Prostate gland (tissue), 2 donors: ENCODE data around the gene STMN1. TPM values are rescaled to one million over a fixed set of nuclear protein-coding genes. Genes with fewer than 3 reads are reported as not detected.

Experiments used
- DNase-seq: peaks from one replicate; pipeline ENCODE4 v3.0.0-alpha.2; 2019; ENCODE audit warnings: low spot score
- H3K27ac ChIP-seq, 2 donors: fragments of 200-600 bp; sonication (generic); 2 replicates each; pipeline ENCODE4 v1.5.1; 2017 to 2019
- H3K27me3 ChIP-seq: fragments of 200-600 bp; sonication (generic); replicated peaks from 2 replicates; pipeline ENCODE4 v1.5.1; 2019; ENCODE audit not compliant: insufficient read depth
- H3K36me3 ChIP-seq, 2 donors: fragments of 200-600 bp; sonication (generic); 1 replicate in 1 of 2; 2 replicates in 1 of 2; pipeline versions ENCODE4 v1.5.1 to v1.8.1; 2017 to 2019
- H3K4me1 ChIP-seq: fragments of 200-600 bp; sonication (generic); replicated peaks from 2 replicates; pipeline ENCODE4 v1.5.1; 2019
- H3K4me3 ChIP-seq, 2 donors: fragments of 200-600 bp; sonication (generic); 2 replicates each; pipeline ENCODE4 v1.5.1; 2017 to 2019
- H3K9me3 ChIP-seq: fragments of 200-600 bp; sonication (generic); 2 replicates; pipeline ENCODE4 v1.5.1; 2017
- CTCF ChIP-seq, 4 experiments: fragments of 200-600 bp in 2 of 4; fragments of 450-650 bp in 2 of 4; sonication (generic) in 2 of 4; IDR thresholded peaks; 1 replicate in 3 of 4; 2 replicates in 1 of 4; pipeline ENCODE4 v1.5.1; 2016 to 2019; ENCODE audit warnings: antibody characterized with exemption in 4 of 4, mild to moderate bottlenecking in 2 of 4, moderate library complexity in 2 of 4
- POLR2A ChIP-seq: fragments of 450-650 bp; IDR thresholded peaks from one replicate; pipeline ENCODE4 v1.6.1; 2016; ENCODE audit warnings: antibody characterized with exemption, mild to moderate bottlenecking
- POLR2AphosphoS5 ChIP-seq: sonication (generic); formaldehyde crosslinking; IDR thresholded peaks from one replicate; pipeline ENCODE4 v1.6.1; 2017; ENCODE audit warnings: antibody characterized with exemption
- WGBS: methylation state at CpG from one replicate; pipeline ENCODE4 v1.1.5; 2018; 5-methylcytosine and 5-hydroxymethylcytosine counted together
- intact Hi-C: fragments of 100-400 bp; cut with DNase I; formaldehyde crosslinking; loops from one replicate; pipeline ENCODE4 v1.14.2; 2022
- total RNA-seq, 2 donors: library from RNA; depleted of rRNA; stranded (reverse); fragments of >200 nt; gene quantifications; one replicate each; pipeline ENCODE4 v1.1.0, GENCODE V29; 2016

Gene STMN1
- total RNA-seq, 2 donors from 2014 or later: 21.8 to 138 TPM

GRCh38 chr1:25862785-25863485, 43.3 kb downstream of the STMN1 start:
- WGBS: 86% methylated on average over 20 of the region's 20 CpGs
- no peaks in the 10 kb centered on the region for H3K27me3 ChIP-seq
- peak; percentile 34 for DNase-seq
- H3K27ac ChIP-seq: no peak overlapping the region
- intact Hi-C loops: no loop called here
- H3K4me3 ChIP-seq: no peak overlapping the region
- no peaks in the 10 kb centered on the region for H3K36me3 ChIP-seq
- H3K9me3 ChIP-seq: no peaks in the 10 kb centered on the region
- peak; percentile 32 for TF ChIP-seq POLR2AphosphoS5
- no peak for TF ChIP-seq CTCF (IDR thresholded peaks at IDR 0.05)
- H3K4me1 ChIP-seq: peaks cover 7% of the 10 kb centered on the region

DNA sequence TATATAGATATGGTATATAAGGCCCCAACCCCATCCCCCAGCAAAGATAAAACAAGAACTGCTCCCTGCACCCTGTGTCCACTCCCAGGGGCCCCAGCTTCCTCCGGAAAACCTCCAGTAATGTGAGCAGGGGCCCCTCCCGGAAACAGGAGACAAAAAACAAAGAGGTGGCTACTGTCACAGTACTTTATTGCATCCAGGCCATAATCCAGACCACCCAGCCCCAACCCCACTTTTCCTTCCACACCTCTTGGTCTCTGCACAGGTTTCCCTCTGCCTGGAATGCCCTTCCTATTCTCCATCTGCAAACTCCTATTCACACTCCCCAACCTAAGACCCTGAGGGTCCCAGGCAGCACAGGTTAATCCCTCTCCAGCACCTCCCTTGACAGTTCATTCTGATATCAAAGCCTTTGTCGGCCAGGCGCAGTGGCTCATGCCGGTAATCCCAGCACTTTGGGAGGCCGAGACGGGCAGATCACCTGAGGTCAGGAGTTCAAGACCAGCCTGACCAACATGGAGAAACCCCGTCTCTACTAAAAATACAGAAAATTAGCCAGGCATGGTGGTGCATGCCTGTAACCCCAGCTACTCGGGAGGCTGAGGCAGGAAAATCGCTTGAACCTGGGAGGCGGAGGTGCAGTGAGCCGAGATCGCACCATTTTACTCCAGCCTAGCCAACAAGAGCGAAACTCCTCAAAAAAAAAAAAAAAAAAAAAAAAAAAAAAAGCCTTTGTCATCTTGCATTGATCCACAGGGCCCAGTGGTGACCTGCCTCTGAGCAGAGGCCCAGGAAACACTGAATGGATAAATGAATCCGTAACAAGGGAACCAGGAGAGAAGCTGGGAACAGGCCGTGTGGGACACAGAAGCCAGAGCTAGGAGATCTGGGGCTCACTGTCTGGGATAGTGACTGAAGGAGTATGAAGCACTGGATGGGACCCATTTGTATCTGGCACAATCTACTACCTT, 44.6 kb downstream of the STMN1 start:
- H3K9me3 ChIP-seq: no peaks in the 10 kb centered on the region
- 69% methylated on average over 16 of the region's 16 CpGs for WGBS
- no peaks in the 10 kb centered on the region for H3K27me3 ChIP-seq
- no peak for TF ChIP-seq POLR2A
- no peak for TF ChIP-seq POLR2AphosphoS5
- no peak for TF ChIP-seq CTCF (IDR thresholded peaks at IDR 0.05)
- intact Hi-C loops: no loop called here
- peaks cover 7% of the 10 kb centered on the region for H3K4me1 ChIP-seq
- H3K36me3 ChIP-seq: no peaks in the 10 kb centered on the region
- no peak for DNase-seq
- no peak overlapping the region for H3K4me3 ChIP-seq
- no peak overlapping the region for H3K27ac ChIP-seq

DNA sequence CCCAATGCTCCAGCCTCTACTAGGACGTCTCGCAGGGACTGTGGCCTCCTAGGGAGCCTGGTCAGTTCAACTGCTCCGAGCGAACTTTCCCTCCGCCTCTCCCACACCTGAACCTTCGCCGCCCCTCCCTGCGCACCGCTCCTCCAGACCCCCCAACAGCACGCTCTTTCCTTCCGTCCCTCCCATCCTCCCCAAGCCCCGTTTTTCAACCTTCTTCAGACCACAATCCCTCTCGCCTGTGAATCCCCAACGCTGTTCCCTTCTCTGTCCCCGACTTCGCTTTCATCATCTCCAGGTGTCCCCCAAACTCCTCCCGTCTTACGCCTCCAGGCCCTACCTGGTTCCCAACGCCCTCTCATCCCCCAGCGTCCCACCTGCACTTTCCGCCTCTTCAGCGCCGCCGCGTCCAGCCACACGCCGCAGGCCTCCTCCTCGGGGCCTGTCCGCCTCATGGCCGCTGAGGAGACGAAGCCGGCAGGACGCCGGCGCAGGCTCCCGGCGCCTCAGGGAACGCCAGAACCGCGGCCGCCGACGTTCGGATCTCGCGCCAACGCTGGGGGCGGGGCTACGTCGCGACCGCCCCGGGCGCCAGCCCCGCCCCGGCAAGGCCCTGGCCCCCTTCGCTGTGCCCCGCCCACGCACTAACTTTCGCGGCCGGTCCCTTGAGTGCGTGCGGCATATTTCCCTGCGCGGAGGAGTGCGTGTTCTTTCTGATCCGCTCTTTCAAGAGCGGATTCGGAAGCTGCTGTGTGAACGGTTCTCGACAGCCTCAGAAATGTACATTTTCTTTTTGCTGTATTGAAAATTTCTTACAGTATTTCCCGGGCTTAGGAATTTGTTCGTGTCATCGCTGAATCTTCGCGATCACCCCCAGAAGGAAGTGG, 47.1 kb downstream of the STMN1 start, which contains the start of gene AUNIP:
Gene AUNIP, minus strand, starts transcription at position 552 of the 884 bp plus-strand sequence. Its CDS starts 100 bp downstream, at position 452.
- H3K36me3 ChIP-seq: no peaks in the 10 kb centered on the region
- H3K9me3 ChIP-seq: no peaks in the 10 kb centered on the region
- H3K27ac ChIP-seq: peak within 1 kb of the TSS; percentile 70 to 71
- no peaks in the 10 kb centered on the region for H3K27me3 ChIP-seq
- peak within 1 kb of the TSS; percentile 34 to 41 for H3K4me3 ChIP-seq
- peak; percentile 77 for DNase-seq
- WGBS: 2% methylated on average over 63 of the region's 77 CpGs
- peaks cover 7% of the 10 kb centered on the region for H3K4me1 ChIP-seq
- intact Hi-C loops: no loop called here
- TF ChIP-seq POLR2A (peak; percentile 74), CTCF (IDR thresholded peaks at IDR 0.05) (no peak), POLR2AphosphoS5 (peak; percentile 77)

DNA sequence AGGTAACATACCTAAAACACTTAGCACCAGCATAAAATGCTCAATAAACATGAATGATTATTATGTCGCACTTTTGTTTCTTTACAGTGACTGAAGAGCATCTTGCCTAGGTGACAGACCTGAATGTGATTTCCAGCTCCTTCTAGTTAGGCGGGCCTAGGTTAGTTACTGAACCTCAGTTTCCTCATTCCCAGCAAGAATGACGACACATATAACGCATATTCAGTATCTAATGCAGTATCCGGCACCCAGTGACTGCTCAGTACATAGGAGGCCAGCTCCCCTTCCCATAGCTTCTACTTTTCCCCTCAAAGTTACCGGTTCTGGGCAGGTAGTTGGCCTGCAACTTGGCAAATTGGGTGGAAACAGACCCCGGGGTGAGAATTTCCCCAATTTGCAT, 47.7 kb downstream of the STMN1 start:
- DNase-seq: no peak
- WGBS: 46% methylated on average over 7 of the region's 7 CpGs
- no peak overlapping the region for H3K4me3 ChIP-seq
- no peaks in the 10 kb centered on the region for H3K36me3 ChIP-seq
- H3K9me3 ChIP-seq: no peaks in the 10 kb centered on the region
- H3K27ac ChIP-seq: no peak overlapping the region
- TF ChIP-seq CTCF (IDR thresholded peaks at IDR 0.05) (no peak), POLR2AphosphoS5 (no peak), POLR2A (no peak)
- peaks cover 7% of the 10 kb centered on the region for H3K4me1 ChIP-seq
- intact Hi-C loops: no loop called here
- H3K27me3 ChIP-seq: no peaks in the 10 kb centered on the region
